ACC112 (cell line): Measurements from ENCODE around the gene POLK.

ENCODE experiments used
- H2AFZ ChIP-seq: fragments of 200-600 bp; sonication (generic); one replicate; pipeline ENCODE4 v1.6.0; 2017; ENCODE audit warnings: antibody characterized with exemption, low read length; ENCODE audit not compliant: unreplicated experiment
- H3K27ac ChIP-seq: fragments of 200-600 bp; sonication (generic); 2 replicates; pipeline ENCODE4 v1.5.1; 2014; ENCODE audit warnings: low read depth, mild to moderate bottlenecking, antibody characterized with exemption, low read length, moderate library complexity
- H3K27me3 ChIP-seq: fragments of 200-600 bp; sonication (generic); 2 replicates; pipeline ENCODE4 v1.6.1; 2014; ENCODE audit warnings: mild to moderate bottlenecking, antibody characterized with exemption, low read length, moderate library complexity, mixed read lengths; ENCODE audit not compliant: insufficient read depth
- H3K36me3 ChIP-seq: fragments of 200-600 bp; sonication (generic); 2 replicates; pipeline ENCODE4 v1.6.1; 2016; ENCODE audit warnings: mild to moderate bottlenecking, antibody characterized with exemption, low read length, moderate library complexity, mixed read lengths; ENCODE audit not compliant: insufficient read depth
- H3K4me1 ChIP-seq: fragments of 200-600 bp; sonication (generic); one replicate; pipeline ENCODE4 v1.6.1; 2016; ENCODE audit warnings: low read length, mixed read lengths; ENCODE audit not compliant: insufficient read depth, unreplicated experiment, control insufficient read depth
- H3K4me3 ChIP-seq: fragments of 200-600 bp; sonication (generic); 2 replicates; pipeline ENCODE4 v1.5.1; 2014; ENCODE audit warnings: mild to moderate bottlenecking, low read depth, low read length
- H3K79me2 ChIP-seq: fragments of 200-600 bp; sonication (generic); one replicate; pipeline ENCODE4 v1.6.0; 2016; ENCODE audit warnings: low read length; ENCODE audit not compliant: control insufficient read depth, unreplicated experiment, insufficient read depth

POLK gene

GRCh38 chr5:75509956-75510355 lies 1.7 kb upstream of the POLK start:
- H3K36me3 ChIP-seq, result peaks cover 9% of the 10 kb centered on the region; the same call in 1 of the 2 replicates
- H3K27me3 ChIP-seq, result no peaks in the 10 kb centered on the region
- H3K27ac ChIP-seq, result peak overlapping the region; percentile 13; the same call in 1 of the 2 replicates
- peaks cover 31% of the 10 kb centered on the region for H3K4me1 ChIP-seq
- H2AFZ ChIP-seq, result no peak overlapping the region
- peaks cover 90% of the 10 kb centered on the region for H3K79me2 ChIP-seq
- peak overlapping the region; percentile 84 for H3K4me3 ChIP-seq

DNA sequence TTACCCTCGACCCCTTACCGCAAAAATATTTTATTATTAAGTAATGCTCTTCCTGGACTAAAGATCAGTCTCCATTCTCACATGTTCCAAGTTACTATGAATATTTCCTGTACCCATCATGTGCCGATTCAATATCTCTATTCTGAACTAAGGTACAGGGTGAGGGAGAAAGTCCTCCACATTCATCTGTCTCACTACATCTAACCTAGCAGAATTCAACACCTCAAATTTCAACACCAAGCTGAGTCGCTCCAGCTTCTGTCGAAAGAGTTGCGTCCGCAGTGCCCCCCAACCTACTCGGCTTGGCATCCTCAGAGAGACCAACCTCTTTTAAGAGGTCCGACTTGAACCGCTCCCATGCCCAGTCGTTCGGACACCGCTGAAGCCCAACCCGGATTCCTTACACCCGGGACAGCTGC lies 1.3 kb upstream of the POLK start:
- peak overlapping the region; percentile 13; the same call in 1 of the 2 replicates for H3K27ac ChIP-seq
- peaks cover 92% of the 10 kb centered on the region for H3K79me2 ChIP-seq
- peaks cover 31% of the 10 kb centered on the region for H3K4me1 ChIP-seq
- peak overlapping the region; percentile 84 for H3K4me3 ChIP-seq
- no peak overlapping the region for H2AFZ ChIP-seq
- no peaks in the 10 kb centered on the region for H3K27me3 ChIP-seq
- peaks cover 9% of the 10 kb centered on the region; the same call in 1 of the 2 replicates for H3K36me3 ChIP-seq

DNA sequence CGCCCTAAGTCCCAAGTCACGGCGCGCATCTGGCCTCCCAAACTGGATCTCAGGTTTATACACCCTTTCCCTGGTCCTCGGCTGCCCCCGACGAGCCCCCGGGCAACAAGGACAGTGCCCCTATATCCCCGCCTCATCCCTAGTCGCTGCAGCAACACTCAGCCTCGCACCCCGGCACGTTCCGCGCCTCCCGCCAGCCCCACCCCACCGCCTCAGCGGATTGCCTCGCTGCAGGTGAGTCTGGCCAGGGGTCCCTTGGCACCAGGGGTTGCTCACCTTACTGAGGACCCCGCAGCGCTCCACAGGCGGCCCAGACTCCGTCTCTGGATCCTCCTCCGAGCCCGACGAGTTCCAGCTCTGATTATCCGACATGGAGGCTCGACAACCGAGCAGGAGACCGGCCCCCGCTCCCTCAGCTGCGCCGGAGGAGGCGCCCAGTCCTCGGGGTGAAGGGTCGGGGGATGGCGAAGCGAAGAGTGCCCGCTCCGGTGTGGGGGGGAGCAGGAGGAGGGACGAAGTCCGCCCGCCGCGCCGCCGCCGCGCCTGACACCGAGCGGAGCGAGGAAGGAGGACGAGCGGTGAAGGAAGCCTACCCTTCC lies 756 bp upstream of the POLK start:
- Histone ChIP-seq H3K4me1 (peaks cover 28% of the 10 kb centered on the region), H3K27me3 (no peaks in the 10 kb centered on the region), H3K79me2 (peaks cover 93% of the 10 kb centered on the region), H3K4me3 (peak overlapping the region; percentile 84), H3K27ac (peak overlapping the region; percentile 67; the same call in 1 of the 2 replicates), H3K36me3 (0 out of 2 replicates have a peak, but pooled peaks cover 5% of the 10 kb centered on the region), H2AFZ (peak overlapping the region; percentile 69)

DNA sequence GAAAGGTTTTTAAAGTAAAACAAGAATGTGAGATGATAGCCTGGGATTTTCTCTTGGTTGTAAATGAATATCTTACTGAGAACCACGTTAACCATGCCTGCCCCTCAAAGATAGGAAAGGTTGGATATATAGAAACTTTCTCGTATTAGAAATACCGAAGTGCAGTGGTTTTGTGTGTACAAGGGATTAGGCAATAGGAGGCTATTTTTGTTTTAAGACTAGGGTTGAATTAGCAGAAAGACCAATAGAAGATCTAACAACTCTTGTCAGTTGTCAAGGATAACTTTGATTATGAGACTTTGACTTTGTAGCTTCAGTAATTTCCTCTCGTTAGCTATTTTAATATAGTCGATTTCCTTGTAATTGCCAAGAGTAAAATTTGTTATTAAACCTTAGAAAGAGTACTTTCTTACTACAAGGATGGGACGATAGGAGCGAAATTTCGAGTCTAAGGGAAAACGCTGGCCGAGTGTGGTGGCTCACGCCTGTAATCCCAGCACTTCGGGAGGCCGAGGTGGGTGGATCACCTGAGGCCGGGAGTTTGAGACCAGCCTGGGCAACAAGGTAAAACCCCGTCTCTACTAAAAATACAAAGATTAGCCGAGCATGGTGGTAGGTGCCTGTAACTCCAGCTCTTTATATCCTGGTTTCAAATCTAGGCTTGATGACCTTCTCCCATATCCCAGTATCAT lies 838 bp downstream of the POLK start:
- Histone ChIP-seq H3K4me3 (peak overlapping the region; percentile 84), H3K27me3 (no peaks in the 10 kb centered on the region), H2AFZ (peak overlapping the region; percentile 77), H3K79me2 (peaks cover 93% of the 10 kb centered on the region), H3K27ac (peak overlapping the region; percentile 71), H3K4me1 (peaks cover 27% of the 10 kb centered on the region), H3K36me3 (0 out of 2 replicates have a peak, but pooled peaks cover 5% of the 10 kb centered on the region)

DNA sequence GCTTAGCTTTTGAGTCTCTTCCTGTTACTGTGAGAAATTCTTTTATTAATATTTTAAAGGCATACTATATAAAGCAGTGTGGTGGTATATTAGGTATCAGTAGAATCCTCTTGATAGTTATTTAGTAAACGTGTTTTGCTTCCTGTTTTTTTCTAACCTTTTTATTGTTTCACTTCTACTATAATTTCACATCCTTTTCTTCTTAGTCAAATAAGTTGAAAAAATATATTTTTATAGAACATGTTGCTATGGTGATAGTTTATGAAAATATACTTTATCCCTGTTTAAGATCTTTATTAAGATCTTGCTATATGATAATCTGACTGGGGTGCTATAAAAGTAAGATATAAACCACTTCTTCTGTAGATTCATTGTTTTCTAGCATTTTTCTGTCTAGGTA lies 2.1 kb downstream of the POLK start:
- H2AFZ ChIP-seq, result no peak overlapping the region
- H3K27ac ChIP-seq, result no peak overlapping the region
- peaks cover 93% of the 10 kb centered on the region for H3K79me2 ChIP-seq
- 0 out of 2 replicates have a peak, but pooled peaks cover 5% of the 10 kb centered on the region for H3K36me3 ChIP-seq
- peaks cover 26% of the 10 kb centered on the region for H3K4me1 ChIP-seq
- peak overlapping the region; percentile 84 for H3K4me3 ChIP-seq
- H3K27me3 ChIP-seq, result no peaks in the 10 kb centered on the region

DNA sequence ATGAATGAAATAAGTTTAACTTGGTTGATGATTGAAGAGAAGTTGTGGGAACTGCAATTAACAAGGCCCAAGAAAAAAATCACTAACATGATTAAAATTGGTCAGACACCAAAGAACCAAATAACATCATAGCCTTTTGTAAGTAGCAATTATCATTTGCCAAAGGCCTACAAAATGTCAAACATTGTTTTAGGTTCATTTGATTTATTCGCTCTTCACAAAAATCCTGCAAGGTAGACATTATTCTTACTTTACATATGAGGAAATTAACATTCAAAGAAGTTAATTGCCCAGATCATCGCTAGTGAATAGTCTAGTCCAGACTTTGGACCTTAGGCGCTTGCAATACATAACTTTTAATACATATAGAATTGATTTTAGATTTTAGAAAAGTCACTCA lies 2.6 kb downstream of the POLK start:
- no peak overlapping the region for H2AFZ ChIP-seq
- H3K4me1 ChIP-seq, result peaks cover 21% of the 10 kb centered on the region
- peaks cover 93% of the 10 kb centered on the region for H3K79me2 ChIP-seq
- no peaks in the 10 kb centered on the region for H3K27me3 ChIP-seq
- H3K36me3 ChIP-seq, result peaks cover 5% of the 10 kb centered on the region; the same call in 1 of the 2 replicates
- H3K4me3 ChIP-seq, result peak overlapping the region; percentile 84
- no peak overlapping the region for H3K27ac ChIP-seq

GRCh38 chr5:75519761-75520160 lies 8.1 kb downstream of the POLK start:
- Histone ChIP-seq H3K4me3 (no peak overlapping the region), H3K79me2 (peaks cover 93% of the 10 kb centered on the region), H3K36me3 (peaks cover 18% of the 10 kb centered on the region), H2AFZ (no peak overlapping the region), H3K4me1 (peaks cover 15% of the 10 kb centered on the region), H3K27ac (no peak overlapping the region), H3K27me3 (no peaks in the 10 kb centered on the region)

GRCh38 chr5:75521195-75521594 lies 9.5 kb downstream of the POLK start:
- Histone ChIP-seq H3K36me3 (peaks cover 18% of the 10 kb centered on the region), H3K4me1 (peaks cover 15% of the 10 kb centered on the region), H3K27ac (no peak overlapping the region), H2AFZ (no peak overlapping the region), H3K27me3 (no peaks in the 10 kb centered on the region), H3K79me2 (peaks cover 92% of the 10 kb centered on the region), H3K4me3 (no peak overlapping the region)

DNA sequence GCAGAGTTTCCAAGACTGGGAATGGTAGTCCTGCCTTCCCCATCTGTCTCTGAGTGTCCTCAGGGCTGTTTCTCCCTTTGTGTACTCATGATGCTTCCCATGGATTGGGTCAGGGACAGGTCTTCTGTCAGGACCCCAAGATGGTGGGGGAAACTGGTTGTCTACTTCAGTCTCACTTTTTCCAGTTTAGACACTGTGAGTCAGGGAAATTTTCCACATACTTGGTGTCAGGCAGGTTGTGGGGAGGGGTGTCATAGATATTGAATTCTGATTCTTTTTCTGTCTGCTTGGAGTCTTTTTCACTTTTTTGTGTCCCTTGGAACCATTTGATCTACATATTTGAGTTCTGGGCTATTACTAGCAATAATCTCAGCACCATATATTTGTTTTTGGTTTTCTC lies 10.3 kb downstream of the POLK start:
- H2AFZ ChIP-seq, result no peak overlapping the region
- H3K79me2 ChIP-seq, result peaks cover 85% of the 10 kb centered on the region
- peaks cover 18% of the 10 kb centered on the region for H3K36me3 ChIP-seq
- peaks cover 15% of the 10 kb centered on the region for H3K4me1 ChIP-seq
- no peaks in the 10 kb centered on the region for H3K27me3 ChIP-seq
- H3K27ac ChIP-seq, result peak overlapping the region; percentile 69
- 0 out of 2 replicates have a peak overlapping the region, but pooled peaks have one; percentile 6 for H3K4me3 ChIP-seq

- 0 out of 2 replicates have a peak overlapping the region, but pooled peaks have one; percentile 6 for H3K4me3 ChIP-seq
- H3K79me2 ChIP-seq, result peaks cover 80% of the 10 kb centered on the region
- H3K27ac ChIP-seq, result peak overlapping the region; percentile 69
Observed at GRCh38 chr5:75522542-75522941, 10.9 kb downstream of the POLK start.

More at GRCh38 chr5:75522542-75522941, 10.9 kb downstream of the POLK start:
- Histone ChIP-seq H2AFZ (no peak overlapping the region), H3K36me3 (peaks cover 18% of the 10 kb centered on the region), H3K27me3 (no peaks in the 10 kb centered on the region), H3K4me1 (peaks cover 15% of the 10 kb centered on the region)
